Measurements from ENCODE around the gene CACNA2D2.

CACNA2D2 gene

DNA sequence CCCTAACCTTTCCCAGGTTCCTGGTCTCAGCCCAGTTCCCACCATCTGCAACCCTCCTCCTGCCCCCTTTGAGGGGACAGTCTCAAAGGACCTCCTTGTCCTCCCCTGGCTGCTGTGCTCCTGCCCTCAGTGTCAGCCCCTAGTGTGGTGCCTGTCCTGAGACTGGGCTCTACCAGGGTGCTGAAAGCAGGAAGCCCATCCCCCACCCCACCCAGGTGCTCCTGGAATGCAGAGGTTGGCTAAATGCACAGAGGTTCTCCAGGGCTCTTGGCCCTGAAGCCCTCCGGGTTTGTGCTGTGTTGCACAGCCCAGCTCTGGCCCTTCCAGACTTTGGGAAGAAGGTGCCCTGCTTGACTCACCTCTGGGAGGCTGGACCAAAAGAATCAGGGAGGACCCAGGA, 42.3 kb upstream of the CACNA2D2 start:
- ATAC-seq (ENCODE audit: insufficient read depth, low read depth) (no peak), DNase-seq (no peak)
- H3K4me1 ChIP-seq (ENCODE audit: insufficient read depth, low read length) = no peaks in the 10 kb centered on the region
- H3K36me3 ChIP-seq (ENCODE audit: insufficient read depth, low read length) = no peaks in the 10 kb centered on the region
- no peaks in the 10 kb centered on the region for H3K79me2 ChIP-seq (ENCODE audit: insufficient read depth, low read length)
- H3K9me3 ChIP-seq (ENCODE audit: insufficient read depth, low read length, severe bottlenecking) = no peaks in the 10 kb centered on the region
- H3K27ac ChIP-seq (ENCODE audit: low read length) = no peak overlapping the region
- peaks cover 11% of the 10 kb centered on the region for H3K27me3 ChIP-seq (ENCODE audit: insufficient read depth, low read length, poor library complexity)
- no peak overlapping the region for H3K9ac ChIP-seq (ENCODE audit: low read depth, low read length)
- TF ChIP-seq EZH2 (IDR thresholded peaks at IDR 0.05; ENCODE audit: borderline replicate concordance, low read depth, low read length, severe bottlenecking) = no peak
- TF ChIP-seq CTCF (IDR thresholded peaks at IDR 0.05; ENCODE audit: borderline replicate concordance, extremely low read depth, low read length, poor library complexity, severe bottlenecking) = no peak
- peaks cover 7% of the 10 kb centered on the region; the same call in 1 of the 2 replicates for H4K20me1 ChIP-seq (ENCODE audit: insufficient read depth, low read length)
- H3K4me3 ChIP-seq (ENCODE audit: low read depth in 1 of 2, low read length in 2 of 2) = no peak overlapping the region
- H3K4me2 ChIP-seq (ENCODE audit: insufficient read depth, low read length) = no peak overlapping the region
- H2AFZ ChIP-seq (ENCODE audit: low read depth, low read length) = no peak overlapping the region

GRCh38 chr3:50542177-50543034, 39.0 kb upstream of the CACNA2D2 start:
- Histone ChIP-seq H4K20me1 (ENCODE audit: insufficient read depth, low read length) (peaks cover 3% of the 10 kb centered on the region), H3K4me2 (ENCODE audit: insufficient read depth, low read length) (no peak overlapping the region), H3K4me1 (ENCODE audit: insufficient read depth, low read length) (no peaks in the 10 kb centered on the region), H3K4me3 (ENCODE audit: low read depth in 1 of 2, low read length in 2 of 2) (no peak overlapping the region), H3K27me3 (ENCODE audit: insufficient read depth, low read length, poor library complexity) (peaks cover 36% of the 10 kb centered on the region), H3K79me2 (ENCODE audit: insufficient read depth, low read length) (no peaks in the 10 kb centered on the region), H3K27ac (ENCODE audit: low read length) (no peak overlapping the region), H2AFZ (ENCODE audit: low read depth, low read length) (no peak overlapping the region), H3K9ac (ENCODE audit: low read depth, low read length) (no peak overlapping the region), H3K9me3 (ENCODE audit: insufficient read depth, low read length, severe bottlenecking) (no peaks in the 10 kb centered on the region), H3K36me3 (ENCODE audit: insufficient read depth, low read length) (no peaks in the 10 kb centered on the region)
- DNase-seq (peak; percentile 62), ATAC-seq (ENCODE audit: insufficient read depth, low read depth) (peak; percentile 86)
- TF ChIP-seq CTCF (IDR thresholded peaks at IDR 0.05; ENCODE audit: borderline replicate concordance, extremely low read depth, low read length, poor library complexity, severe bottlenecking) (peak; percentile 95), EZH2 (IDR thresholded peaks at IDR 0.05; ENCODE audit: borderline replicate concordance, low read depth, low read length, severe bottlenecking) (no peak)

GRCh38 chr3:50539356-50540286, 36.2 kb upstream of the CACNA2D2 start:
- H2AFZ ChIP-seq (ENCODE audit: low read depth, low read length) = no peak overlapping the region
- no peaks in the 10 kb centered on the region for H3K79me2 ChIP-seq (ENCODE audit: insufficient read depth, low read length)
- H4K20me1 ChIP-seq (ENCODE audit: insufficient read depth, low read length) = peaks cover 13% of the 10 kb centered on the region
- DNase-seq (no peak), ATAC-seq (ENCODE audit: insufficient read depth, low read depth) (no peak)
- no peak overlapping the region for H3K9ac ChIP-seq (ENCODE audit: low read depth, low read length)
- no peak overlapping the region for H3K4me3 ChIP-seq (ENCODE audit: low read depth in 1 of 2, low read length in 2 of 2)
- TF ChIP-seq CTCF (IDR thresholded peaks at IDR 0.05; ENCODE audit: borderline replicate concordance, extremely low read depth, low read length, poor library complexity, severe bottlenecking) = no peak
- peaks cover 45% of the 10 kb centered on the region for H3K27me3 ChIP-seq (ENCODE audit: insufficient read depth, low read length, poor library complexity)
- H3K9me3 ChIP-seq (ENCODE audit: insufficient read depth, low read length, severe bottlenecking) = no peaks in the 10 kb centered on the region
- no peaks in the 10 kb centered on the region for H3K4me1 ChIP-seq (ENCODE audit: insufficient read depth, low read length)
- H3K27ac ChIP-seq (ENCODE audit: low read length) = no peak overlapping the region
- H3K4me2 ChIP-seq (ENCODE audit: insufficient read depth, low read length) = no peak overlapping the region
- no peaks in the 10 kb centered on the region for H3K36me3 ChIP-seq (ENCODE audit: insufficient read depth, low read length)

All from DND-41 (cell line).